GM12878 (cell line): ENCODE data around the gene CORO7. TPM values are rescaled to one million over a fixed set of nuclear protein-coding genes. Genes with fewer than 3 reads are reported as not detected.
A peak's percentile ranks its signal among the peaks of the same experiment; 100 is the strongest.

Experiments
- ATAC-seq: fragments of 200-7000 bp; cut with Tn5 transposase; 3 replicates; pipeline ENCODE4 v1.9.1; 2020; ENCODE audit warnings: mild to moderate bottlenecking, moderate library complexity
- BruUV-seq: library from RNA; stranded (reverse); fragments of 400-500 nt; replicated peaks from 2 replicates; lab custom pipeline; 2021; lab: Mats Ljungman, UMichigan
- CTCF ChIA-PET: fragments of 300-600 bp; sonication (Branson Sonifier 250); formaldehyde crosslinking; extraction: SDS; loops from one replicate; lab custom pipeline; 2021; ENCODE audit warnings: inconsistent platforms; lab: Yijun Ruan, JAX
- POLR2A ChIA-PET: fragments of 350-600 bp; formaldehyde crosslinking; extraction: SDS; loops from one replicate; lab custom pipeline; 2021; ENCODE audit warnings: inconsistent platforms; lab: Charles Lee
- RAD21 ChIA-PET: fragments of 300-600 bp; sonication (Branson Sonifier 250); formaldehyde crosslinking; loops from one replicate; lab custom pipeline; 2023; ENCODE audit warnings: antibody characterized with exemption; ENCODE audit not compliant: unreplicated experiment; lab: Charles Lee
- SMC1A ChIA-PET: fragments of 300-600 bp; sonication (Branson Sonifier 250); formaldehyde crosslinking; loops from one replicate; lab custom pipeline; 2023; ENCODE audit not compliant: unreplicated experiment, uncharacterized antibody; lab: Charles Lee
- DNase-seq: peaks from one replicate; pipeline ENCODE4 v3.0.0-alpha.2; 2011; ENCODE audit warnings: low read depth, low spot score
- FAIRE-seq: peaks from 3 replicates; lab custom pipeline; 2011; peaks lifted over from hg19 to GRCh38; lab: Jason Lieb, UNC
- H2AFZ ChIP-seq: 2 replicates; pipeline ENCODE4 v1.6.0; 2011; ENCODE audit warnings: low read depth, low read length, control low read depth; ENCODE audit not compliant: control insufficient read depth
- H3K27ac ChIP-seq: 2 replicates; pipeline ENCODE4 v1.5.1; 2011; ENCODE audit warnings: control low read depth; ENCODE audit not compliant: control insufficient read depth, insufficient read depth
- H3K27me3 ChIP-seq, 2 experiments: replicated peaks in 1 of 2; 2 replicates each; pipeline versions ENCODE4 v1.6.0 to v1.6.1; 2011; ENCODE audit warnings: low read length in 1 of 2; ENCODE audit not compliant: control insufficient read depth in 2 of 2, insufficient read depth in 2 of 2
- H3K36me3 ChIP-seq, 2 experiments: 2 replicates each; pipeline ENCODE4 v1.5.1; 2011; ENCODE audit warnings: low read length in 1 of 2; ENCODE audit not compliant: control insufficient read depth in 2 of 2, insufficient read depth in 2 of 2
- H3K4me1 ChIP-seq: 2 replicates; pipeline ENCODE4 v1.6.1; 2011; ENCODE audit warnings: mild to moderate bottlenecking, low read length, moderate library complexity, mixed read lengths; ENCODE audit not compliant: control insufficient read depth, insufficient read depth
- H3K4me2 ChIP-seq: 2 replicates; pipeline ENCODE4 v1.6.0; 2011; ENCODE audit warnings: control low read depth; ENCODE audit not compliant: control insufficient read depth, insufficient read depth
- H3K4me3 ChIP-seq: fragments of 200-600 bp; sonication (generic); 2 replicates; pipeline ENCODE4 v1.5.1; 2016
- H3K79me2 ChIP-seq: 2 replicates; pipeline ENCODE4 v1.6.0; 2011; ENCODE audit warnings: low read length; ENCODE audit not compliant: control insufficient read depth, insufficient read depth
- H3K9ac ChIP-seq: 2 replicates; pipeline ENCODE4 v1.8.0; 2011; ENCODE audit warnings: low read length, control low read depth, mixed read lengths; ENCODE audit not compliant: control insufficient read depth, insufficient read depth
- H3K9me3 ChIP-seq: replicated peaks from 3 replicates; pipeline ENCODE4 v1.5.1; 2011; ENCODE audit warnings: mild to moderate bottlenecking, low read length; ENCODE audit not compliant: control insufficient read depth, insufficient read depth
- H4K20me1 ChIP-seq: 2 replicates; pipeline ENCODE4 v1.6.0; 2011; ENCODE audit not compliant: control insufficient read depth, insufficient read depth
- ELK1 ChIP-seq: IDR thresholded peaks from 2 replicates; pipeline ENCODE4 v1.6.1; 2012; ENCODE audit warnings: low read depth, low read length, improper control_type of control experiment
- JUND ChIP-seq: IDR thresholded peaks from 2 replicates; pipeline ENCODE4 v1.6.1; 2012; ENCODE audit warnings: low read depth, mild to moderate bottlenecking, low read length, improper control_type of control experiment, moderate library complexity
- NFIC ChIP-seq: IDR thresholded peaks from 2 replicates; pipeline ENCODE4 v1.6.1; 2012; ENCODE audit warnings: low read depth, mild to moderate bottlenecking, inconsistent platforms, low read length, moderate library complexity
- POLR2A ChIP-seq: IDR thresholded peaks from 2 replicates; pipeline ENCODE4 v1.6.1; 2011; ENCODE audit warnings: low read depth, mild to moderate bottlenecking, low read length
- POLR2AphosphoS5 ChIP-seq: IDR thresholded peaks from 2 replicates; pipeline ENCODE4 v1.6.1; 2011; ENCODE audit warnings: mild to moderate bottlenecking, low read length, inconsistent platforms
- RUNX3 ChIP-seq: IDR thresholded peaks from 2 replicates; pipeline ENCODE4 v1.6.1; 2012; ENCODE audit warnings: low read length, inconsistent platforms
- ZZZ3 ChIP-seq: IDR thresholded peaks from 2 replicates; pipeline ENCODE4 v1.6.1; 2011; ENCODE audit warnings: low read depth; ENCODE audit not compliant: control insufficient read depth, insufficient read length
- WGBS: methylation state at CpG from one replicate; pipeline ENCODE4 v1.1.6; 2016; ENCODE audit warnings: low lambda C conversion rate; ENCODE audit not compliant: insufficient replicate concordance, insufficient coverage; ENCODE audit errors: missing lambda C conversion rate; 5-methylcytosine and 5-hydroxymethylcytosine counted together
- in situ Hi-C: fragments of 300-500 bp; cut with MboI; formaldehyde crosslinking; loops from 9 replicates; pipeline ENCODE4 v1.14.3; 2018; ENCODE audit warnings: mixed read lengths
- intact Hi-C: fragments of 100-400 bp; cut with micrococcal nuclease; formaldehyde crosslinking; loops from one replicate; pipeline ENCODE4 v1.14.2; 2022; ENCODE audit not compliant: unreplicated experiment
- polyA plus RNA-seq, 11 experiments: library from polyadenylated mRNA; depleted of rRNA in 4 of 11; unstranded in 6 of 11; stranded (reverse) in 5 of 11; fragments of >200 nt; fragmentation: Nextera tagmentation in 4 of 11; fragmentation: Illumina TruSeq in 1 of 11; extraction: Ambion mirVana in 4 of 11; extraction: Trizol in 1 of 11; gene quantifications; 1 replicate in 1 of 11; 2 replicates in 10 of 11; pipeline versions ENCODE4 v1.2.1 to v1.2.3, GENCODE V29; 2011 to 2016; ENCODE audit warnings: inconsistent platforms in 2 of 11, missing spikeins in 2 of 11, low read depth in 1 of 11
- total RNA-seq, 4 experiments: library from RNA; depleted of rRNA in 3 of 4; stranded (reverse); fragments of >200 nt in 3 of 4; fragmentation: Illumina TruSeq in 1 of 4; extraction: Trizol in 1 of 4; gene quantifications; 2 replicates each; pipeline versions ENCODE4 v1.2.1 to v1.2.3, GENCODE V29; 2013 to 2021
- TF ChIP-seq, protein P1 (sequence below): fragments of 450-650 bp; IDR thresholded peaks from 2 replicates; pipeline ENCODE4 v1.6.1; 2016; ENCODE audit warnings: mild to moderate bottlenecking, moderate library complexity, borderline replicate concordance

Gene CORO7
- total and polyA plus RNA-seq, 10 of the 15 experiments (the other 5 are each of a cell fraction or from before 2014, with no cell fraction given), result 0.64 to 89.2 (median 43.7) TPM

GRCh38 chr16:4389051-4389955 lies 27.1 kb downstream of the CORO7 start:
- Histone ChIP-seq H3K27ac (no peak overlapping the region), H3K4me2 (no peak overlapping the region), H4K20me1 (no peaks in the 10 kb centered on the region), H3K36me3 (peaks cover 12 to 34% of the 10 kb centered on the region in 2 experiments), H3K27me3 (no peaks in the 10 kb centered on the region), H3K4me3 (no peak overlapping the region), H3K79me2 (no peaks in the 10 kb centered on the region), H3K4me1 (no peaks in the 10 kb centered on the region), H3K9me3 (no peaks in the 10 kb centered on the region), H3K9ac (no peak overlapping the region), H2AFZ (no peak overlapping the region)
- CTCF ChIA-PET, result interaction anchor here (0.7 to 3.8 kb wide), 4 partner anchors 11 to 54 kb away, joined by 3 to 21 read pairs (median 4); no protein-coding TSS in a partner anchor
- POLR2A ChIA-PET, result no interaction called here
- no peak for DNase-seq
- in situ Hi-C loops (no loop called here), intact Hi-C loops (no loop called here)
- no peak for TF ChIP-seq NFIC
- TF ChIP-seq ZZZ3, result no peak
- no peak for TF ChIP-seq RUNX3
- TF ChIP-seq ELK1, result no peak
- TF ChIP-seq, protein P1, sequence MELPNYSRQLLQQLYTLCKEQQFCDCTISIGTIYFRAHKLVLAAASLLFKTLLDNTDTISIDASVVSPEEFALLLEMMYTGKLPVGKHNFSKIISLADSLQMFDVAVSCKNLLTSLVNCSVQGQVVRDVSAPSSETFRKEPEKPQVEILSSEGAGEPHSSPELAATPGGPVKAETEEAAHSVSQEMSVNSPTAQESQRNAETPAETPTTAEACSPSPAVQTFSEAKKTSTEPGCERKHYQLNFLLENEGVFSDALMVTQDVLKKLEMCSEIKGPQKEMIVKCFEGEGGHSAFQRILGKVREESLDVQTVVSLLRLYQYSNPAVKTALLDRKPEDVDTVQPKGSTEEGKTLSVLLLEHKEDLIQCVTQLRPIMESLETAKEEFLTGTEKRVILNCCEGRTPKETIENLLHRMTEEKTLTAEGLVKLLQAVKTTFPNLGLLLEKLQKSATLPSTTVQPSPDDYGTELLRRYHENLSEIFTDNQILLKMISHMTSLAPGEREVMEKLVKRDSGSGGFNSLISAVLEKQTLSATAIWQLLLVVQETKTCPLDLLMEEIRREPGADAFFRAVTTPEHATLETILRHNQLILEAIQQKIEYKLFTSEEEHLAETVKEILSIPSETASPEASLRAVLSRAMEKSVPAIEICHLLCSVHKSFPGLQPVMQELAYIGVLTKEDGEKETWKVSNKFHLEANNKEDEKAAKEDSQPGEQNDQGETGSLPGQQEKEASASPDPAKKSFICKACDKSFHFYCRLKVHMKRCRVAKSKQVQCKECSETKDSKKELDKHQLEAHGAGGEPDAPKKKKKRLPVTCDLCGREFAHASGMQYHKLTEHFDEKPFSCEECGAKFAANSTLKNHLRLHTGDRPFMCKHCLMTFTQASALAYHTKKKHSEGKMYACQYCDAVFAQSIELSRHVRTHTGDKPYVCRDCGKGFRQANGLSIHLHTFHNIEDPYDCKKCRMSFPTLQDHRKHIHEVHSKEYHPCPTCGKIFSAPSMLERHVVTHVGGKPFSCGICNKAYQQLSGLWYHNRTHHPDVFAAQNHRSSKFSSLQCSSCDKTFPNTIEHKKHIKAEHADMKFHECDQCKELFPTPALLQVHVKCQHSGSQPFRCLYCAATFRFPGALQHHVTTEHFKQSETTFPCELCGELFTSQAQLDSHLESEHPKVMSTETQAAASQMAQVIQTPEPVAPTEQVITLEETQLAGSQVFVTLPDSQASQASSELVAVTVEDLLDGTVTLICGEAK, result no peak
- TF ChIP-seq POLR2AphosphoS5, result no peak
- no peak for TF ChIP-seq JUND
- 0 out of 2 replicates have a peak, but pooled peaks have one; percentile 5 for TF ChIP-seq POLR2A
- WGBS, result 93% methylated on average over 27 of the region's 27 CpGs
- no peak for FAIRE-seq
- no TSS peak for BruUV-seq
- RAD21 ChIA-PET, result no interaction called here
- SMC1A ChIA-PET, result no interaction called here
- ATAC-seq, result no peak
